HEK293 (cell line): ENCODE measurements around the gene CA5B.

Experiments
- CTCF ChIA-PET: fragments of 350-600 bp; formaldehyde crosslinking; extraction: SDS; loops from one replicate; lab custom pipeline; 2021; ENCODE audit warnings: antibody characterized with exemption; lab: Yijun Ruan, JAX
- POLR2A ChIA-PET: fragments of 300-600 bp; formaldehyde crosslinking; extraction: SDS; loops from one replicate; lab custom pipeline; 2020; ENCODE audit warnings: antibody characterized with exemption, inconsistent platforms; lab: Yijun Ruan, JAX
- H3K27ac ChIP-seq: fragments of 200-500 bp; sonication (Bioruptor generic); 2 replicates; pipeline ENCODE4 v1.5.1; 2014; ENCODE audit warnings: low read depth, low read length, control low read depth, inconsistent platforms; ENCODE audit errors: extremely low read depth
- H3K36me3 ChIP-seq, 2 experiments: fragments of 200-500 bp in 1 of 2; sonication (Bioruptor generic) in 1 of 2; 1 replicate in 1 of 2; 2 replicates in 1 of 2; pipeline ENCODE4 v1.5.1; 2014 to 2017; ENCODE audit warnings: inconsistent platforms in 2 of 2, low read length in 2 of 2; ENCODE audit not compliant: control insufficient read depth in 2 of 2, insufficient read depth in 1 of 2
- H3K4me1 ChIP-seq: fragments of 200-500 bp; sonication (Bioruptor generic); 2 replicates; pipeline ENCODE4 v1.5.1; 2014; ENCODE audit warnings: mild to moderate bottlenecking, low read length, inconsistent platforms; ENCODE audit not compliant: control insufficient read depth, insufficient read depth
- H3K4me3 ChIP-seq: 2 replicates; pipeline ENCODE4 v1.5.1; 2011; ENCODE audit warnings: low read depth, mild to moderate bottlenecking, control low read depth, low read length, moderate library complexity
- H3K9me3 ChIP-seq: fragments of 200-500 bp; sonication (Bioruptor generic); 2 replicates; pipeline ENCODE4 v1.5.1; 2014; ENCODE audit warnings: low read depth, low read length, inconsistent platforms; ENCODE audit not compliant: control insufficient read depth, insufficient read depth
- GLIS2 ChIP-seq: fragments of 450-650 bp; formaldehyde crosslinking; IDR thresholded peaks from 2 replicates; pipeline ENCODE4 v1.5.1; 2016; ENCODE audit warnings: missing biosample characterization, missing genetic modification characterization
- KLF1 ChIP-seq: fragments of 450-650 bp; formaldehyde crosslinking; IDR thresholded peaks from 2 replicates; pipeline ENCODE4 v1.5.1; 2016; ENCODE audit warnings: missing biosample characterization, missing genetic modification characterization
- KLF10 ChIP-seq: fragments of 450-650 bp; IDR thresholded peaks from 2 replicates; pipeline ENCODE4 v1.5.1; 2018; ENCODE audit warnings: missing biosample characterization, mild to moderate bottlenecking, missing genetic modification characterization
- KLF17 ChIP-seq: fragments of 450-650 bp; formaldehyde crosslinking; IDR thresholded peaks from 2 replicates; pipeline ENCODE4 v1.5.1; 2016; ENCODE audit warnings: missing biosample characterization, missing genetic modification characterization
- KLF8 ChIP-seq: fragments of 450-650 bp; formaldehyde crosslinking; IDR thresholded peaks from 2 replicates; pipeline ENCODE4 v1.5.1; 2016; ENCODE audit warnings: missing biosample characterization, missing genetic modification characterization
- KLF9 ChIP-seq: fragments of 450-650 bp; formaldehyde crosslinking; IDR thresholded peaks from 2 replicates; pipeline ENCODE4 v1.5.1; 2016; ENCODE audit warnings: missing biosample characterization, missing genetic modification characterization, low read depth
- SCRT2 ChIP-seq: fragments of 450-650 bp; formaldehyde crosslinking; IDR thresholded peaks from 2 replicates; pipeline ENCODE4 v1.5.1; 2016; ENCODE audit warnings: missing biosample characterization, missing genetic modification characterization
- ZBTB17 ChIP-seq: fragments of 450-650 bp; formaldehyde crosslinking; IDR thresholded peaks from 2 replicates; pipeline ENCODE4 v1.5.1; 2016; ENCODE audit warnings: missing biosample characterization, missing genetic modification characterization
- ZBTB20 ChIP-seq: fragments of 450-650 bp; formaldehyde crosslinking; IDR thresholded peaks from 2 replicates; pipeline ENCODE4 v1.5.1; 2016; ENCODE audit warnings: missing biosample characterization, missing genetic modification characterization
- ZFHX2 ChIP-seq: fragments of 450-650 bp; formaldehyde crosslinking; conservative IDR thresholded peaks from 2 replicates; pipeline ENCODE4 v1.5.1; 2016; ENCODE audit warnings: missing biosample characterization, missing genetic modification characterization
- ZNF335 ChIP-seq: fragments of 450-650 bp; formaldehyde crosslinking; conservative IDR thresholded peaks from 2 replicates; pipeline ENCODE4 v1.5.1; 2016; ENCODE audit warnings: missing biosample characterization, missing genetic modification characterization
- ZNF600 ChIP-seq: fragments of 450-650 bp; formaldehyde crosslinking; IDR thresholded peaks from 2 replicates; pipeline ENCODE4 v1.5.1; 2016; ENCODE audit warnings: missing biosample characterization, missing genetic modification characterization
- ZNF610 ChIP-seq: fragments of 450-650 bp; formaldehyde crosslinking; IDR thresholded peaks from 2 replicates; pipeline ENCODE4 v1.5.1; 2016; ENCODE audit warnings: missing biosample characterization, missing genetic modification characterization, borderline replicate concordance
- ZNF692 ChIP-seq: fragments of 450-650 bp; formaldehyde crosslinking; IDR thresholded peaks from 2 replicates; pipeline ENCODE4 v1.5.1; 2016; ENCODE audit warnings: missing biosample characterization, missing genetic modification characterization
- ZSCAN5A ChIP-seq: fragments of 450-650 bp; formaldehyde crosslinking; IDR thresholded peaks from 2 replicates; pipeline ENCODE4 v1.5.1; 2016; ENCODE audit warnings: missing biosample characterization, missing genetic modification characterization
- ZXDB ChIP-seq: fragments of 450-650 bp; formaldehyde crosslinking; IDR thresholded peaks from 2 replicates; pipeline ENCODE4 v1.5.1; 2016; ENCODE audit warnings: missing biosample characterization, missing genetic modification characterization
- TF ChIP-seq, protein P1 (sequence below): fragments of 450-650 bp; formaldehyde crosslinking; IDR thresholded peaks from 2 replicates; pipeline ENCODE4 v1.5.1; 2016; ENCODE audit warnings: missing biosample characterization, missing genetic modification characterization
- TF ChIP-seq, protein P2 (sequence below): fragments of 450-650 bp; formaldehyde crosslinking; IDR thresholded peaks from 2 replicates; pipeline ENCODE4 v1.5.1; 2016; ENCODE audit warnings: missing biosample characterization, missing genetic modification characterization
- TF ChIP-seq, protein P3 (sequence below): fragments of 450-650 bp; formaldehyde crosslinking; IDR thresholded peaks from 2 replicates; pipeline ENCODE4 v1.5.1; 2016; ENCODE audit warnings: missing biosample characterization, missing genetic modification characterization
- TF ChIP-seq, protein P4 (sequence below): fragments of 450-650 bp; formaldehyde crosslinking; optimal IDR thresholded peaks from 2 replicates; pipeline ENCODE3; 2016; ENCODE audit warnings: missing biosample characterization, mild to moderate bottlenecking, missing genetic modification characterization
- TF ChIP-seq, protein P5 (sequence below): fragments of 450-650 bp; formaldehyde crosslinking; IDR thresholded peaks from 2 replicates; pipeline ENCODE4 v1.5.1; 2016; ENCODE audit warnings: missing biosample characterization, missing genetic modification characterization

Gene CA5B

GRCh38 chrX:15737959-15738902, at the start of gene CA5B:
Gene CA5B (plus strand): TSS chrX:15738270. CDS start chrX:15750024, 11,754 bp downstream.
- Histone ChIP-seq H3K4me1 (peaks cover 17% of the 10 kb centered on the region), H3K27ac (no peak within 1 kb of the TSS; the same call in 1 of the 2 replicates), H3K4me3 (peak within 1 kb of the TSS; percentile 58), H3K9me3 (no peaks in the 10 kb centered on the region), H3K36me3 (no peaks in the 10 kb centered on the region; a peak in 1 of 3 replicates)
- CTCF ChIA-PET: interaction anchor here (0.7 to 1.7 kb wide), 9 partner anchors 12 to 907 kb away, joined by 3 to 6 read pairs (median 3); no protein-coding TSS in a partner anchor
- POLR2A ChIA-PET: interaction anchor here (0.5 to 2.1 kb wide), 13 partner anchors 9 to 982 kb away, joined by 3 to 13 read pairs (median 4); partner anchors contain the start of genes AP1S2, SYAP1 and ZRSR2
- TF ChIP-seq ZNF335: peak; percentile 61
- TF ChIP-seq ZXDB: 0 out of 2 replicates have a peak, but pooled peaks have one; percentile 43
- TF ChIP-seq GLIS2 (tag by site-specific recombination): peak; percentile 80
- peak; percentile 53; the same call in 1 of the 2 replicates for TF ChIP-seq ZBTB20 (tag by site-specific recombination)
- TF ChIP-seq, protein P1, sequence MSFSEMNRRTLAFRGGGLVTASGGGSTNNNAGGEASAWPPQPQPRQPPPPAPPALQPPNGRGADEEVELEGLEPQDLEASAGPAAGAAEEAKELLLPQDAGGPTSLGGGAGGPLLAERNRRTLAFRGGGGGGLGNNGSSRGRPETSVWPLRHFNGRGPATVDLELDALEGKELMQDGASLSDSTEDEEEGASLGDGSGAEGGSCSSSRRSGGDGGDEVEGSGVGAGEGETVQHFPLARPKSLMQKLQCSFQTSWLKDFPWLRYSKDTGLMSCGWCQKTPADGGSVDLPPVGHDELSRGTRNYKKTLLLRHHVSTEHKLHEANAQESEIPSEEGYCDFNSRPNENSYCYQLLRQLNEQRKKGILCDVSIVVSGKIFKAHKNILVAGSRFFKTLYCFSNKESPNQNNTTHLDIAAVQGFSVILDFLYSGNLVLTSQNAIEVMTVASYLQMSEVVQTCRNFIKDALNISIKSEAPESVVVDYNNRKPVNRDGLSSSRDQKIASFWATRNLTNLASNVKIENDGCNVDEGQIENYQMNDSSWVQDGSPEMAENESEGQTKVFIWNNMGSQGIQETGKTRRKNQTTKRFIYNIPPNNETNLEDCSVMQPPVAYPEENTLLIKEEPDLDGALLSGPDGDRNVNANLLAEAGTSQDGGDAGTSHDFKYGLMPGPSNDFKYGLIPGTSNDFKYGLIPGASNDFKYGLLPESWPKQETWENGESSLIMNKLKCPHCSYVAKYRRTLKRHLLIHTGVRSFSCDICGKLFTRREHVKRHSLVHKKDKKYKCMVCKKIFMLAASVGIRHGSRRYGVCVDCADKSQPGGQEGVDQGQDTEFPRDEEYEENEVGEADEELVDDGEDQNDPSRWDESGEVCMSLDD (tag by site-specific recombination): 0 out of 2 replicates have a peak, but pooled peaks have one; percentile 62
- peak; percentile 80 for TF ChIP-seq ZFHX2
- TF ChIP-seq, protein P2, sequence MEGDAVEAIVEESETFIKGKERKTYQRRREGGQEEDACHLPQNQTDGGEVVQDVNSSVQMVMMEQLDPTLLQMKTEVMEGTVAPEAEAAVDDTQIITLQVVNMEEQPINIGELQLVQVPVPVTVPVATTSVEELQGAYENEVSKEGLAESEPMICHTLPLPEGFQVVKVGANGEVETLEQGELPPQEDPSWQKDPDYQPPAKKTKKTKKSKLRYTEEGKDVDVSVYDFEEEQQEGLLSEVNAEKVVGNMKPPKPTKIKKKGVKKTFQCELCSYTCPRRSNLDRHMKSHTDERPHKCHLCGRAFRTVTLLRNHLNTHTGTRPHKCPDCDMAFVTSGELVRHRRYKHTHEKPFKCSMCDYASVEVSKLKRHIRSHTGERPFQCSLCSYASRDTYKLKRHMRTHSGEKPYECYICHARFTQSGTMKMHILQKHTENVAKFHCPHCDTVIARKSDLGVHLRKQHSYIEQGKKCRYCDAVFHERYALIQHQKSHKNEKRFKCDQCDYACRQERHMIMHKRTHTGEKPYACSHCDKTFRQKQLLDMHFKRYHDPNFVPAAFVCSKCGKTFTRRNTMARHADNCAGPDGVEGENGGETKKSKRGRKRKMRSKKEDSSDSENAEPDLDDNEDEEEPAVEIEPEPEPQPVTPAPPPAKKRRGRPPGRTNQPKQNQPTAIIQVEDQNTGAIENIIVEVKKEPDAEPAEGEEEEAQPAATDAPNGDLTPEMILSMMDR (tag by site-specific recombination): peak; percentile 29; the same call in 1 of the 2 replicates
- TF ChIP-seq, protein P3, sequence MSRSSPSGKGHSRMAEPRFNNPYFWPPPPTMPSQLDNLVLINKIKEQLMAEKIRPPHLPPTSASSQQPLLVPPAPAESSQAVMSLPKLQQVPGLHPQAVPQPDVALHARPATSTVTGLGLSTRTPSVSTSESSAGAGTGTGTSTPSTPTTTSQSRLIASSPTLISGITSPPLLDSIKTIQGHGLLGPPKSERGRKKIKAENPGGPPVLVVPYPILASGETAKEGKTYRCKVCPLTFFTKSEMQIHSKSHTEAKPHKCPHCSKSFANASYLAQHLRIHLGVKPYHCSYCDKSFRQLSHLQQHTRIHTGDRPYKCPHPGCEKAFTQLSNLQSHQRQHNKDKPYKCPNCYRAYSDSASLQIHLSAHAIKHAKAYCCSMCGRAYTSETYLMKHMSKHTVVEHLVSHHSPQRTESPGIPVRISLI (tag by site-specific recombination): no peak
- no peak for TF ChIP-seq KLF17 (tag by site-specific recombination)
- peak; percentile 26; the same call in 1 of the 2 replicates for TF ChIP-seq ZNF692 (tag by site-specific recombination)
- no peak for TF ChIP-seq ZSCAN5A (tag by site-specific recombination)
- peak; percentile 100 for TF ChIP-seq KLF1 (tag by site-specific recombination)
- TF ChIP-seq, protein P4, sequence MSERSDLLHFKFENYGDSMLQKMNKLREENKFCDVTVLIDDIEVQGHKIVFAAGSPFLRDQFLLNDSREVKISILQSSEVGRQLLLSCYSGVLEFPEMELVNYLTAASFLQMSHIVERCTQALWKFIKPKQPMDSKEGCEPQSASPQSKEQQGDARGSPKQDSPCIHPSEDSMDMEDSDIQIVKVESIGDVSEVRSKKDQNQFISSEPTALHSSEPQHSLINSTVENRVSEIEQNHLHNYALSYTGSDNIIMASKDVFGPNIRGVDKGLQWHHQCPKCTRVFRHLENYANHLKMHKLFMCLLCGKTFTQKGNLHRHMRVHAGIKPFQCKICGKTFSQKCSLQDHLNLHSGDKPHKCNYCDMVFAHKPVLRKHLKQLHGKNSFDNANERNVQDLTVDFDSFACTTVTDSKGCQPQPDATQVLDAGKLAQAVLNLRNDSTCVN (tag by site-specific recombination): peak; percentile 36
- peak; percentile 100 for TF ChIP-seq KLF8 (tag by site-specific recombination)
- TF ChIP-seq KLF9: peak; percentile 100
- TF ChIP-seq, protein P5, sequence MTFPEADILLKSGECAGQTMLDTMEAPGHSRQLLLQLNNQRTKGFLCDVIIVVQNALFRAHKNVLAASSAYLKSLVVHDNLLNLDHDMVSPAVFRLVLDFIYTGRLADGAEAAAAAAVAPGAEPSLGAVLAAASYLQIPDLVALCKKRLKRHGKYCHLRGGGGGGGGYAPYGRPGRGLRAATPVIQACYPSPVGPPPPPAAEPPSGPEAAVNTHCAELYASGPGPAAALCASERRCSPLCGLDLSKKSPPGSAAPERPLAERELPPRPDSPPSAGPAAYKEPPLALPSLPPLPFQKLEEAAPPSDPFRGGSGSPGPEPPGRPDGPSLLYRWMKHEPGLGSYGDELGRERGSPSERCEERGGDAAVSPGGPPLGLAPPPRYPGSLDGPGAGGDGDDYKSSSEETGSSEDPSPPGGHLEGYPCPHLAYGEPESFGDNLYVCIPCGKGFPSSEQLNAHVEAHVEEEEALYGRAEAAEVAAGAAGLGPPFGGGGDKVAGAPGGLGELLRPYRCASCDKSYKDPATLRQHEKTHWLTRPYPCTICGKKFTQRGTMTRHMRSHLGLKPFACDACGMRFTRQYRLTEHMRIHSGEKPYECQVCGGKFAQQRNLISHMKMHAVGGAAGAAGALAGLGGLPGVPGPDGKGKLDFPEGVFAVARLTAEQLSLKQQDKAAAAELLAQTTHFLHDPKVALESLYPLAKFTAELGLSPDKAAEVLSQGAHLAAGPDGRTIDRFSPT: peak; percentile 97
- TF ChIP-seq ZNF610 (tag by site-specific recombination): peak; percentile 24; the same call in 1 of the 2 replicates
- peak; percentile 77 for TF ChIP-seq ZNF600 (tag by site-specific recombination)
- TF ChIP-seq KLF10 (tag by site-specific recombination): peak; percentile 78; the same call in 1 of the 2 replicates
- TF ChIP-seq ZBTB17: peak; percentile 82
- TF ChIP-seq SCRT2 (tag by site-specific recombination): peak; percentile 61; the same call in 1 of the 2 replicates
